Activated T-helper 9 cell treated with anti-CD3 and anti-CD28 coated beads, Interleukin-2, amount 50 U/mL, for 16 hours (primary cell): ENCODE results near the gene FBXO3.
A peak's percentile ranks its signal among the peaks of the same experiment; 100 is the strongest.

Source experiments
- DNase-seq: peaks from one replicate; pipeline ENCODE4 v3.0.0-alpha.2; 2020; ENCODE audit warnings: low read depth

FBXO3 gene

GRCh38 chr11:33701302-33702230 lies 72.8 kb downstream of the FBXO3 start:
- no peak for DNase-seq

DNA sequence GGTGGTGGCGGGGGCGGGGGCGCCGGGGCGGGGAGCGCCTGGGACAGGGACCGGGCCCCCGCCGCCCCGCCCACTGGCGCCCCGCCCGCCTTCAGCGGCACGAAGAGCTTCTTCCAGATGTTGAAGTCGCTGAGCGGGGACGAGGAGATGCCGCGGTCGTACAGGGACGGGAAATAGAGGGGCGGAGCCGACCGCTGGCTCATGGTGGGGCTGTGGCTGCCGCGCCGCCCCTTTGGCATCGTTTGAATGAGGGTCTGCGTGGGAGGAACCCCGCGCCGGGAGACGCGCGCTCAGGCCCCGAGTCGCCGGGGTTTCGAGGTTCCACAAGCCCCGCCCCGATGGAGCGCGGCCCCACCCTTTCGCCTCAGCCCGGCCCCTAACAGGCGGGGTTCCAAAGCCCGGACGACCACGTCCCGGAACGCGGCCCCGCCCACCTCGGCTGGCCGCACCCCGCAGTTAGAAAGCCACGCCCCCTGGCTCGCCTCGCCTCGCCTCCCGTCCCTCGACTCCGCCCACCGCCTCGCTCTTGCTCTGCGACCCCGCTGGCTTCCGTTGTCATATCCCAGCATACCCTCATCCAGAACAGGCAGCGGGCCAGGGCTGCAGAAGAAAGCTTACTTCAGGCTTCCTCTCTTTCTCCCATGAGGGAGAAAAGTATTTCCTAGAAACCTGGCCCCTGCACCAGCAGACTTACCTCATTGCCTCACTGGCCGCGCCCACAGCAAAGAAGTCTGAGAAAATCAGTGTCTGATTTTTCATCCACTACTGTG lies 73.6 kb downstream of the FBXO3 start, which contains the start of gene C11orf91:
TSS of gene C11orf91 (minus strand) at position 325 of the 770 bp plus-strand sequence. CDS start at position 239, 86 bp downstream.
- DNase-seq: peak; percentile 84

DNA sequence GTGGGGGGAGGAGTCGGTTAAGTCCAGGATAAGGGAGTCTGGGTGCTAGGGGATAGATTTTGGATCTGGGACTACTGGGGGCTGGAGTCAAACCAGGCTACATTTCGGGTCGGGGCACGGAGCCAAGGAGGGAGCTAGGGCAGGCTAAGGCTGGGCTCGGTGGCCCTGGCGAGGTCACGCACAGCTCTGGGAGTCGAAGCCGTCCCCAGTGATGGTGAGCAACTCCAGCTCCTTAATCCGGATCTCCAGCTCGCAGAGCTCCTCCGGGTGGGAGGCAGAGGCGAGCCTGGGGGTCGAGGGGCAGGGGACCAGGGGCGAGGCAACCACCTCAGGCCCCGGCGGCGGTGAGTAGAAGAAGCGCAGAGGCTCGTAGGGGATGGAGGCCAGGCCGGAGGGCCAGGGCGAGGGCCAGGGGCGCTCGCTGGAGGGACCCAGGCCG lies 74.2 kb downstream of the FBXO3 start:
- no peak for DNase-seq

- no peak for DNase-seq
These were observed 74.7 kb downstream of the FBXO3 start for GRCh38 chr11:33699515-33700062.

- no peak for DNase-seq
These were observed 75.4 kb downstream of the FBXO3 start for GRCh38 chr11:33698921-33699320.

DNA sequence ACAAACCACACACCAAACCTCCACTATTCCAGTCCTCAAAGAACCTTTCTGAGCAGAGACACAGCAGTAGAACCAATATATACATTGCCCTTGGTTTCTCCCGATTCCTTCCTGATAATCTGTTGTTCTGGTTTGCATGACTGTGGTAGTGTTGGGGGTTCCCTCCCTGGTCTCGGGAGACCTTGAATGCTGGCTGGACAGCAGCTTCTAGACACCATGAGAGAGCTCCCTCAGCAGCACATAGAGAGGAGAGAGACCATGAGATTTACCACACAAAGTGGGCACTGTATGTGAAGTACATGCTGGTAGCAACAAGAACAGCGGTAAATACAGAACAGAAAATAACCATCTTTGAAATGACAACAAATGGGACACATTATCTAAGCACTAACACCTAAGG lies 76.3 kb downstream of the FBXO3 start:
- no peak for DNase-seq

- no peak for DNase-seq
These were observed 77.2 kb downstream of the FBXO3 start for GRCh38 chr11:33696931-33697638.

GRCh38 chr11:33696411-33696810 lies 77.9 kb downstream of the FBXO3 start:
- no peak for DNase-seq

DNA sequence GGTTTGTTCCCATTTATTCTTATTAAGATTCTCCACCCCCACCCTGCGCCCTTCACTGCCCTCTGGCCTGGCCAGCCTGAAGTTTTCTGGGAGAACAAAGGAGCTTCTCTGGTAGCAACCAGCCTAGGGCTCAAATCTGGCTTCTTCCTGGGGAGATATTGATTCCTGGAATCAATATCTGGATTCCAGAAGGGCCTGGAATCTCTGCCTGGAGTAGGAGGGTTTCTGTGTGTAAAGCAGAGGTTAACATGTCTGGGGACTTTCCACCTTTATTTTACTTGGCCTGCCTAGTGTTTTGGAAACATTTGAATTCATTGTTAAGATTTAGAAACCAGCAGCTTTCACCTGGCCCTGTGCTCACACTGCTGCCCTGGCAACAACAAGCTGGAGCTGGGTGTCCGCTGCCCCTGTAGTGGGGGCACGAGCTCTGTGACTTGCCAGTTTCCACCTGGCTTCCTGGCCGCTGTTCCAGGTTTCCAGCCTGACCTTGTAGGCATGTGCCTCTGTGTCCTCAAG lies 79.2 kb downstream of the FBXO3 start:
- no peak for DNase-seq

GRCh38 chr11:33694346-33695050 lies 79.8 kb downstream of the FBXO3 start:
- DNase-seq: no peak

GRCh38 chr11:33692541-33692940 lies 81.8 kb downstream of the FBXO3 start:
- DNase-seq: no peak

- no peak for DNase-seq
These were observed 82.3 kb downstream of the FBXO3 start for GRCh38 chr11:33692013-33692504.

GRCh38 chr11:33691066-33691864 lies 83.1 kb downstream of the FBXO3 start:
- no peak for DNase-seq
